ENCODE measurements around the gene SP140. TPM values are rescaled to one million over a fixed set of nuclear protein-coding genes. Genes with fewer than 3 reads are reported as not detected.

SP140 gene
- total and polyA plus RNA-seq, 9 of the 15 experiments (the other 6 are each of a cell fraction or from before 2014, with no cell fraction given), result 0.04 to 1.1 (median 0.57) TPM; not detected in 1

- no peak overlapping the region for H2AFZ ChIP-seq (ENCODE audit: low read depth, low read length)
- intact Hi-C loops (cut with micrococcal nuclease), result no loop called here
- no peaks in the 10 kb centered on the region for H4K20me1 ChIP-seq (replicated peaks; ENCODE audit: control insufficient read depth, insufficient read depth, low read length)
- H3K36me3 ChIP-seq (ENCODE audit: control insufficient read depth, insufficient read depth, low read length), result no peaks in the 10 kb centered on the region
- no peaks in the 10 kb centered on the region for H3K79me2 ChIP-seq (ENCODE audit: control insufficient read depth, insufficient read depth, low read length)
- DNase-seq (ENCODE audit: extremely low read depth in 1 of 4, low spot score in 3 of 4) (no peak), ATAC-seq (no peak), FAIRE-seq (no peak)
- peaks cover 0 to 4% of the 10 kb centered on the region in 2 experiments; a peak in 1 of 5 replicates for H3K27me3 ChIP-seq (ENCODE audit: control insufficient read depth in 2 of 2, insufficient read depth in 2 of 2, low read length in 2 of 2)
- H3K27ac ChIP-seq (ENCODE audit: extremely low read depth, low read depth, low read length), result no peak overlapping the region
- POLR2A ChIA-PET, result interaction anchor here (0.6 kb wide), 1 partner anchor 18 kb away, joined by 4 read pairs; no protein-coding TSS in a partner anchor
- CTCF ChIA-PET (ENCODE audit: low intra/inter-chr PET ratio), result no interaction called here
- H3K9me1 ChIP-seq (ENCODE audit: control insufficient read depth, insufficient read depth, low read length), result no peaks in the 10 kb centered on the region
- 0% methylated on average over 3 of the region's 3 CpGs for WGBS (ENCODE audit: insufficient coverage, low coverage, missing lambda C conversion rate)
- in situ Hi-C loops (cut with MboI), result no loop called here
- no peak overlapping the region for H3K4me3 ChIP-seq
- no peak overlapping the region for H3K4me2 ChIP-seq (ENCODE audit: insufficient read depth, low read length)
- H3K4me1 ChIP-seq (replicated peaks in 1 of 2; ENCODE audit: control insufficient read depth in 2 of 2, insufficient read depth in 2 of 2, low read length in 2 of 2), result no peaks in the 10 kb centered on the region; a peak in 1 of 5 replicates
- H3K9me3 ChIP-seq (replicated peaks; ENCODE audit: control insufficient read depth, insufficient read depth, low read depth, low read length), result no peaks in the 10 kb centered on the region
- TF ChIP-seq ZZZ3 (IDR thresholded peaks at IDR 0.05), result no peak
- TF ChIP-seq E2F8 (IDR thresholded peaks at IDR 0.05; ENCODE audit: low read depth, partially characterized antibody), result no peak
- TF ChIP-seq XRCC3 (IDR thresholded peaks at IDR 0.05), result no peak
- no peak for TF ChIP-seq ZNF384 (IDR thresholded peaks at IDR 0.05; ENCODE audit: low read depth, low read length)
- no peak for TF ChIP-seq HOMEZ (CRISPR knock-in tag; IDR thresholded peaks at IDR 0.05)
- no peak for TF ChIP-seq BCLAF1 (IDR thresholded peaks at IDR 0.05; ENCODE audit: borderline replicate concordance in 1 of 2, control insufficient read depth in 1 of 2, low read depth in 2 of 2, low read length in 1 of 2)
- no peak for TF ChIP-seq ILF3 (IDR thresholded peaks at IDR 0.05; ENCODE audit: borderline replicate concordance)
- TF ChIP-seq ILK (tag; IDR thresholded peaks at IDR 0.05; ENCODE audit: borderline replicate concordance, low read depth), result no peak
- TF ChIP-seq NR2C1 (IDR thresholded peaks at IDR 0.05), result no peak
- TF ChIP-seq NR2C1 (tag; IDR thresholded peaks at IDR 0.05), result no peak
- no TSS peak for BruUV-seq (replicated peaks)
- H3K9ac ChIP-seq (ENCODE audit: insufficient read depth in 1 of 2, low read depth in 2 of 2, low read length in 2 of 2), result no peak overlapping the region
These were observed 42.0 kb downstream of the SP140 start for GRCh38 chr2:230267556-230267955.
